HG03139 (cell line): ENCODE measurements around the gene KISS1R.

Experiments used
- ATAC-seq: cut with Tn5 transposase; IDR thresholded peaks from one replicate; pipeline ENCODE4 v1.9.1; 2021; ENCODE audit not compliant: unreplicated experiment

The KISS1R gene

DNA sequence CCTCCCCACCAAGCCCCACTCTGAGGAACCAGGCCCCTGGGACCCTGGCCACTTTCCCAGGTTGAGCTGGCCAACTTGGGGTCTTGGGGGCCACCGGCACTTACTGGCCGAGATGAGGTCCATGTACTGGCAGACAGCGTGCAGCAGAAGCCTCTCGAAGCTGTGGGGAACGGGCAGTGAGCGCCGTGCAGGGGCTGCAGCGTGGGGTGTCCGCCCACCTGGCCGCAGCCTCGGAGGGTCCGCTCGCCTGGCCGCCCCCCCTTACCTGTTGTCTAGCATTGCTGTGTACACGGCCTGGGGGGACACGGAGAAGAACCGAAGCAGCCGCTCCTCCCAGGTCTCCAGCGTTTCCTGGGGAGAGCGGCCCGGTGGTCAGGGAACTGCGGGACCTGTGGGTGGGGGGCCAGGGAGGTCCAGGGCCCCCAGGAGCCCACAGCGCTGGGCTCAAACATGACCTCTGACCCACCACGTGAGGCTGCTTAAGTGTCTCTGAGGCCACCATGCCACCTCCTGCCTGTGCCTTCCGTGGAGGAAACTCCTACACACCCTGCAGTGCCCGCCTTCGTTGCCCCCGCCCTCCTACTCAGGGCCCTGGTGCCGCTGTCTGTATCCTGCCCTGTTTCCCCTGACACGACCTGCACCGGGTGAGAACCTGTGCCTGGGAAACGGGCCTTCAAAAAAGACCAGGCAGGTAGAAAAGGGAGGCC, 17.6 kb upstream of the KISS1R start:
- no peak for ATAC-seq

- ATAC-seq: no peak
Observed at GRCh38 chr19:900043-900301, 17.2 kb upstream of the KISS1R start.

DNA sequence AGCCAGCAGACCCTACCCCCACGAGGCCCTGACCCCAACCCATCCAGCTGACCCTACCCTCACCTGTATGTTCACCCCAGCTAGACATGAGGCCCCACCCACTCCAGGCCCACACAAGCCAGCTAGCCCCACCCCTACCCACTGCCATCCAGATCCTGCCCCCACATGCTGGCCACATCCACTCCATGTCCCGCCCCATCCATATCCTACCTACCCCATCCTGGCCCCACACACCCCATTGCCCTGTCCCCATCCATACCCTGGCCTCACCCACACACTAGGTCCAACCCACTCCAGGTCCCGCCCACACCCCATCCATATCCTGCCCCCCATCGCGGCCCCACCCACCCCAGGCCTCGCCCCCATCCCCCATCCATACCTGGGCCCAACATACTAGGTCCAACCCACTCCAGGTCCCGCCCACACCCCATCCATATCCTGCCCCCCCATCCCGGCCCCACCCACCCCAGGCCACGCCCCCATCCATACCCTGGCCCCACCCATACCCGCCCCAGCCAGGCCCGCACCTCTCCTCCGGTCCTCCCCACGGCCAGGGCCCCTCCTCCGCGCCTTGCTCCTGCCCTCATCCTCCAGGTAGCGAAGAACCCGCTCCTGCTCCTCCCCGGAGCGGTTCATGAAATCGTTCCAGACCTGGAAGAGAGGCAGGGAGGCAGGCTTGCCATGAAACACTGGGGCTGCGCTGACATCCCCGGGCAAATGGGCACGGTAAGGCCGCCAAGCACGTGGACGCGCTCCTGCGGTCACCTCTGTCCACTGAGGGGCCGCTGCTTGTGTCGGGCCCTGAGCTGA, 16.6 kb upstream of the KISS1R start:
- no peak for ATAC-seq

- no peak for ATAC-seq
Observed at GRCh38 chr19:901216-902092, 15.7 kb upstream of the KISS1R start.

DNA sequence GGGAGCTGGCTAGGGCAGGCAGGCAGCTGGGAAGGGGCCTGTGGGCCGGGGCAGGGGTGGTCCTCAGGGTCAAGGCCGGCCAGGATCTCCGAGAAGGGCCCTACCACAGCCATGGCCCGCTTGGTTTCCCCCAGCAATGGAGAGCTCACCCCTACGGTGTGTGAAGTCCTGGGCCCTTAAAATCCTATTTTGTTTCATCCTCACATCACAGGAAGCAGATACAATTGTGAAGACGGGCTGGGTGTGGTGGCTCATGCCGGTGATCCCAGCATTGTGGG, 15.1 kb upstream of the KISS1R start:
- ATAC-seq: no peak

DNA sequence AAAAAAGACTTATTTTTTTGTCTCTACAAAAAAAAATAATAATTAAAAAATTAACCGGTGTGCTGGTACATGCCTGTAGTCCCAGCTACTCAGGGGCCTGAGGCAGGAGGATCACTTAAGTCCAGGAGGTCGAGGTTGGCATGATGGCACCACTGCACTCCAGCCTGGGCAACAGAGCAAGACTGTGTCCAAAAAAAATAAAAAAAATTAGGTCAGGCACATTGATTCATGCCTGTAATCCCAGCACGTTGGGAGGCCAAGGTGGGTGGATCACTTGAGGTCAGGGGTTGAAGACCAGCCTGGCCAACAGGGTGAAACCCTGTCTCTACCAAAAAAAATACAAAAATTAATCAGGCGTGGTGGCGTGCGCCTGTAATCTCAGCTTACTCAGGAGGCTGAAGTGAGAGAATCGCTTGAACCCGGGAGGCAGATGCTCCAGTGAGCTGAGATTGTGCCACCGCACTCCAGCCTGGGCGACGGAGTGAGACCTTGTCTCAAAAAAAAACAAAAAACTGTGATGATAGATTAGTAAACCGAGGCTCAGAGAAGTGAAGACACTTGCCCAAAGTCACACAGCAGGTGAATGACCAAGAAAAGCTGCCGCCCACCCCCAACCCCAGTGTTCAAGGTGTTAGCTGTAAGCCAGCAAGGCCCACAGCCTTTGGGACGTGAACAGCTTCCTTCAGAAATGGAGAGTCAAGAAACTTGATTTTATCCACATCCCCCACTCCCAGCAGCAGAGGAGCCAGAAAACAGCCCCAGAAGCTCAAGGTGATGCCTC, 14.5 kb upstream of the KISS1R start:
- ATAC-seq: no peak

DNA sequence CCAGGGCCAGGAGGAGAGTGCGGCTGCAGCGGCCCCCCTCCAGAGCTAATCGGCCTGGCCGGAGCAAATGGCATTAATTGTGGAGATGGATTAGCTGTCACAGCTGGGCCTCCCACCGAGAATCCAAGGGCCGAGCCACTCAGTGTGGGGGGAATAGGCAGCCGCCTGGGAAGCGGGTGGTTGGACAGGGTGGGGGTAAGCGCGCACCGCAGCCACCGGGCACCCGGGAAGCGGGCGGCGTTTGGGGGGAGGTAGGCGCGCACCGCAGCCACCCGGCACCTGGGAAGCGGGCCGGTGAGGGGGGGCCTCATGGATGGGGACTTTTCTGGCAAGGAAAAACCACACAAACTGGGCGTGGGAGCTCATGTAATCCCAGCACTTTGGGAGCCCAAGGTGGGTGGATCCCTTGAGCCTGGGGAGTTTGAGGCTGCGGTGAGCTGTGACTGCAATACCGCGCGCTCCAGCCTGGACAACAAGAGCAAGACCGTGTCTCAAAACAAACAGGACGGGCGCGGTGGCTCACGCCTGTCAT, 13.8 kb upstream of the KISS1R start:
- ATAC-seq: no peak

GRCh38 chr19:904545-904944, 12.6 kb upstream of the KISS1R start:
- ATAC-seq: no peak

DNA sequence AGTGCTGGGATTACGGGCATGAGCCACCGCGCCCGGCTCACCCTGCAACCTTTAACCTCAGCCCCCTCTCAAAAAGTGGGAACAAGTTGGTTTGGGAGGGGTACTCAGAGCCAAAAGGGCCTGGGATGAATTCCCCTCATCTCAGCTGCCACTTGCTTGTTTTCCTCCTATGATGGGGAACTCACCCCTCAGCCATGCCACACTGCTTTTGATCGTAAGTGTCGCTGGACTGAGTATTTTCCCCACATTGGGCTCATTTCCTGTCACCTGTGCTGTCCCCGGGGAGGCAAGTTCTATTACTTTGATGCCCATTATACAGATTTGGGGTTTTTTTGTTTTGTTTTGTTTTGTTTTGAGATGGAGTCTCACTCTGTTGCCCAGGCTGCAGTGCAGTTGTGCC, 10.7 kb upstream of the KISS1R start:
- ATAC-seq: no peak

- no peak for ATAC-seq
Observed at GRCh38 chr19:907183-907853, 9.8 kb upstream of the KISS1R start.

- ATAC-seq: no peak
Observed at GRCh38 chr19:911197-912033, 5.7 kb upstream of the KISS1R start.

- no peak for ATAC-seq
Observed at GRCh38 chr19:912181-913079, 4.7 kb upstream of the KISS1R start.

DNA sequence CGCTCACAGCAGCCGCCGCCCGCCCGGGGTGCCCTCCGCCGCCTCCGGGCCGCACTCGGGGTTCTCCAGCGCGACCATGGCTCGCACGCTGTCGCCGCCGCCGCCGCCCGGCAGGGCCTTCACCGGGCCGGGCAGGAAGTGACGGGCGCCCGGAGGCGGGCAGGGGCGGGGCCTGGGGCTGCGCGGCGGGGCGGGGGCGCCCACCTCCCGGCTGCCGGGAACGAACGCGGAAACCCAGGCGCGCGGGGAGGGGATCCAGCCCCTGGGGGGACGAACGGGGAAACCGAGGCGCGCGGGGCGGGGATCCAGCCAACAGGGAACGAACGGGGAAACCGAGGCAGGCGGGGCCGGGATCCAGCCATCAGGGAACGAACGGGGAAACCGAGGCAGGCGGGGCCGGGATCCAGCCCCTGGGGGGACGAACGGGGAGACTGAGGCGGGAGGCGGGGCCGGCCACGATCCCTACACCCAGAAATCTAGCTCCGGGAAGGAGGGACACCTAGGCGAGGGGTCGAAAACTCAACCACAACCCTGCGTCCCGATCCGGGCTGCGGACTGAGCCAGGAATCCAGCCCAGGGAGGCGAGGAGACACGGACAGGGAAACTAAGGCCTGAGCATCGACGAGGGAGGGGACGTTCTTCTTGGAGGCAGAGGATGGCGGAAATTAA, 3.9 kb upstream of the KISS1R start, which contains the start of gene R3HDM4:
Gene R3HDM4 (minus strand): TSS at position 140 of the 669 bp plus-strand sequence. CDS start 62 bp downstream, at position 78.
- no peak for ATAC-seq

DNA sequence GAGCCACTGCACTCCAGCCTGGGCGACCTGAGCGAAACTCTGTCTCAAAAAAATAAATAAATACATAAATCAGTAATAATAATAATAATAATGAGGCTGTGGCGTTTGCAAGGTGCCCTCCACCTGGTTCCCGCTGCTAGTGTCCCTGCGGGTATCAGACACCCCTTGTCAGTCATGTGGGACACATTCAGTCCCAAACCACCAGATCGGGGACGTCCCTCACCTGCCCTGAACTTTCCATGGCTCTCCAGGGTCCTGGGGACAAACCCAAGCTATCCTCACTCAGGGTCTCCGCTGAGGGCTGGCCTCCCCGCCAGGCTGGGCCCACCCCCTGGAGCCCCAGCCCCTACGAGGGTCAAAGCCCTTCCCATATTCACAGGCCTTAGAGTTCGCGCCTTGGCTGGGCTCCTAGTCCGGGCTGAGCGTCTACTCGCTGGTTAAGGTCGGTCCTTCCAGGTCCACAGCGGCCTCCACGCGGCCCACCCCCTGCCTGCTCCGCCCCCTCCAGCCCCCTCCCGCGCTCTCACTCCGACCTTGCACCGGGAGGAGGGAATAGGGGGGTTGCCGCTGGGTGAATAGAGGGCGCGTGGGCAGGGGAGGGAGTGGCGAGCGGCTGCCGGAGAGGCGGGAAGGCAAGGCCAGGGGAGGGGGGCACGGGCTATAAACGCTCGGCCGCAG, 349 bp upstream of the KISS1R start:
- ATAC-seq: no peak

GRCh38 chr19:918152-918437, 962 bp downstream of the KISS1R start:
- ATAC-seq: no peak

GRCh38 chr19:918481-919198, 1.5 kb downstream of the KISS1R start:
- no peak for ATAC-seq
